Measurements from ENCODE around the gene ZNF579. TPM values are rescaled to one million over a fixed set of nuclear protein-coding genes. Genes with fewer than 3 reads are reported as not detected.

The ZNF579 gene
- polyA plus RNA-seq, 1 donor from 2014 or later, result 7.4 TPM

DNA sequence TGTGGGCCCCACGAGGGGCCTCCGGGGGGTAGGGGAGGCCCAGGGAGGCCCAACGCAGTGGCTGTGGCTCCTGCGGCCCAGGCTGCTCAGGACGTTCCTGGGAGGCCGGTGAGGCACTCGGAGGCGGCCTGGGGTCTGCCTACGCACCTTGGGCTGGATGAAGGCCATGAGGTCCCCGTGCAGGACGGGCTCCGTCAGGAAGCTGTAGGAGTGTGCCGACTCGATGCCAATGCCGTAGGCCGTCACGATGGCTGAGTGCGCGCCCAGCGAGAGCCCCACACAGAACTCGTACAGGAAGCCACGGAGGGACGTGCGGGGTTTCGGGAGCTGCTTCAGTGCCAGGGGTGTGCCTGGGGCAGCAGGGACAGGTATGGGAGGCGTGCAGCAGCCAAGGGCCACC, 49.7 kb downstream of the ZNF579 start:
- TF ChIP-seq MXI1 (conservative IDR thresholded peaks at IDR 0.05; ENCODE audit: poor library complexity, severe bottlenecking) (no peak), TAF1 (IDR thresholded peaks at IDR 0.05; ENCODE audit: low read depth) (no peak), SMC3 (conservative IDR thresholded peaks at IDR 0.05; ENCODE audit: poor library complexity) (no peak), RAD21 (conservative IDR thresholded peaks at IDR 0.05) (no peak), EZH2 (IDR thresholded peaks at IDR 0.05; ENCODE audit: borderline replicate concordance, insufficient read depth, low read length, poor library complexity, severe bottlenecking) (no peak), EP300 (conservative IDR thresholded peaks at IDR 0.05; ENCODE audit: poor library complexity, severe bottlenecking) (no peak), POLR2AphosphoS5 (IDR thresholded peaks at IDR 0.05) (no peak)
- TF ChIP-seq, protein P1, sequence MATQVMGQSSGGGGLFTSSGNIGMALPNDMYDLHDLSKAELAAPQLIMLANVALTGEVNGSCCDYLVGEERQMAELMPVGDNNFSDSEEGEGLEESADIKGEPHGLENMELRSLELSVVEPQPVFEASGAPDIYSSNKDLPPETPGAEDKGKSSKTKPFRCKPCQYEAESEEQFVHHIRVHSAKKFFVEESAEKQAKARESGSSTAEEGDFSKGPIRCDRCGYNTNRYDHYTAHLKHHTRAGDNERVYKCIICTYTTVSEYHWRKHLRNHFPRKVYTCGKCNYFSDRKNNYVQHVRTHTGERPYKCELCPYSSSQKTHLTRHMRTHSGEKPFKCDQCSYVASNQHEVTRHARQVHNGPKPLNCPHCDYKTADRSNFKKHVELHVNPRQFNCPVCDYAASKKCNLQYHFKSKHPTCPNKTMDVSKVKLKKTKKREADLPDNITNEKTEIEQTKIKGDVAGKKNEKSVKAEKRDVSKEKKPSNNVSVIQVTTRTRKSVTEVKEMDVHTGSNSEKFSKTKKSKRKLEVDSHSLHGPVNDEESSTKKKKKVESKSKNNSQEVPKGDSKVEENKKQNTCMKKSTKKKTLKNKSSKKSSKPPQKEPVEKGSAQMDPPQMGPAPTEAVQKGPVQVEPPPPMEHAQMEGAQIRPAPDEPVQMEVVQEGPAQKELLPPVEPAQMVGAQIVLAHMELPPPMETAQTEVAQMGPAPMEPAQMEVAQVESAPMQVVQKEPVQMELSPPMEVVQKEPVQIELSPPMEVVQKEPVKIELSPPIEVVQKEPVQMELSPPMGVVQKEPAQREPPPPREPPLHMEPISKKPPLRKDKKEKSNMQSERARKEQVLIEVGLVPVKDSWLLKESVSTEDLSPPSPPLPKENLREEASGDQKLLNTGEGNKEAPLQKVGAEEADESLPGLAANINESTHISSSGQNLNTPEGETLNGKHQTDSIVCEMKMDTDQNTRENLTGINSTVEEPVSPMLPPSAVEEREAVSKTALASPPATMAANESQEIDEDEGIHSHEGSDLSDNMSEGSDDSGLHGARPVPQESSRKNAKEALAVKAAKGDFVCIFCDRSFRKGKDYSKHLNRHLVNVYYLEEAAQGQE (IDR thresholded peaks at IDR 0.05; ENCODE audit: borderline replicate concordance), result no peak
- TF ChIP-seq, protein P2, sequence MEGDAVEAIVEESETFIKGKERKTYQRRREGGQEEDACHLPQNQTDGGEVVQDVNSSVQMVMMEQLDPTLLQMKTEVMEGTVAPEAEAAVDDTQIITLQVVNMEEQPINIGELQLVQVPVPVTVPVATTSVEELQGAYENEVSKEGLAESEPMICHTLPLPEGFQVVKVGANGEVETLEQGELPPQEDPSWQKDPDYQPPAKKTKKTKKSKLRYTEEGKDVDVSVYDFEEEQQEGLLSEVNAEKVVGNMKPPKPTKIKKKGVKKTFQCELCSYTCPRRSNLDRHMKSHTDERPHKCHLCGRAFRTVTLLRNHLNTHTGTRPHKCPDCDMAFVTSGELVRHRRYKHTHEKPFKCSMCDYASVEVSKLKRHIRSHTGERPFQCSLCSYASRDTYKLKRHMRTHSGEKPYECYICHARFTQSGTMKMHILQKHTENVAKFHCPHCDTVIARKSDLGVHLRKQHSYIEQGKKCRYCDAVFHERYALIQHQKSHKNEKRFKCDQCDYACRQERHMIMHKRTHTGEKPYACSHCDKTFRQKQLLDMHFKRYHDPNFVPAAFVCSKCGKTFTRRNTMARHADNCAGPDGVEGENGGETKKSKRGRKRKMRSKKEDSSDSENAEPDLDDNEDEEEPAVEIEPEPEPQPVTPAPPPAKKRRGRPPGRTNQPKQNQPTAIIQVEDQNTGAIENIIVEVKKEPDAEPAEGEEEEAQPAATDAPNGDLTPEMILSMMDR (IDR thresholded peaks at IDR 0.05; ENCODE audit: poor library complexity, severe bottlenecking), result no peak
- H3K9me2 ChIP-seq (ENCODE audit: insufficient read depth, low read length), result no peaks in the 10 kb centered on the region

DNA sequence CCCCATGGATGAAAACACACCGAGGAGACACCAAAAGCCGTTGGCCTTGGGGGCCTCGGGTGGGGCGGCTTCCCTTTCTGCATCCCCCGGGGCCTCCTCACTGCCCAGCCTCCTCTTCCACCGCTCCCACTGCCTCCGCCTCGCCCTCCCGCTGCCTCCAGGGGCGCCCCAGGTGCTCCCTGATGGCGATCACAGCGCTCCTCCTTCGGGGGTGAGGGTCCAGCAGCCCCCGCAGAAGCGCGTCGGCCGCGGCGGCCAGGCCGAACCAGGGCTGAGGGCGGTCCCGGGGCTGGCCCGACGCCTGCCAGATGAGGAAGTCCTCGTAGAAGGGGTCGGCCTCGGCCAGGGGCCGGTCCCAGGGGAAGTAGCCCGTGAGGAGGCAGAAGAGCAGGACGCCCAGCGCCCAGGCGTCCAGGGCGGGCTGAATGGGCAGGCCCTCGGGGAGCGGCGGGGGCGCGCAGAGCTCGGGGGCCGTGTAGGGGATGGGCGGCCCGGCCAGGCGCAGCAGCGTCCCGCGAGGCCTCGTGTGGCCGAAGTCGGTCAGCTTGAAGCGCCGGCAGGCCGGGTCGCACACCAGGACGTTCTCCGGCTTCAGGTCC, 50.9 kb downstream of the ZNF579 start:
- Histone ChIP-seq H3K4me3 (ENCODE audit: low read length) (no peak overlapping the region), H3K9me2 (ENCODE audit: insufficient read depth, low read length) (no peaks in the 10 kb centered on the region), H3K9ac (ENCODE audit: low read length) (no peak overlapping the region), H3F3A (ENCODE audit: insufficient read depth, low read length, poor library complexity, severe bottlenecking) (no peaks in the 10 kb centered on the region), H4K20me1 (ENCODE audit: insufficient read depth) (no peaks in the 10 kb centered on the region), H3K27ac (ENCODE audit: low read length) (no peak overlapping the region), H3K36me3 (ENCODE audit: insufficient read depth, low read length) (no peaks in the 10 kb centered on the region), H3K27me3 (ENCODE audit: insufficient read depth, low read depth, low read length) (no peaks in the 10 kb centered on the region), H3K9me3 (ENCODE audit: low read length) (no peaks in the 10 kb centered on the region), H3K4me2 (ENCODE audit: low read length) (no peak overlapping the region), H2AFZ (ENCODE audit: low read depth, low read length) (no peak overlapping the region), H3K79me2 (replicated peaks; ENCODE audit: insufficient read depth, low read length) (no peaks in the 10 kb centered on the region)
- TF ChIP-seq EZH2 (IDR thresholded peaks at IDR 0.05; ENCODE audit: borderline replicate concordance, insufficient read depth, low read length, poor library complexity, severe bottlenecking), result no peak
- no peak for TF ChIP-seq POLR2AphosphoS5 (IDR thresholded peaks at IDR 0.05)
- no peak for TF ChIP-seq RAD21 (conservative IDR thresholded peaks at IDR 0.05)
- TF ChIP-seq, protein P1 (IDR thresholded peaks at IDR 0.05; ENCODE audit: borderline replicate concordance), result no peak
- no peak for TF ChIP-seq TAF1 (IDR thresholded peaks at IDR 0.05; ENCODE audit: low read depth)
- no peak for TF ChIP-seq SMC3 (conservative IDR thresholded peaks at IDR 0.05; ENCODE audit: poor library complexity)
- TF ChIP-seq EP300 (conservative IDR thresholded peaks at IDR 0.05; ENCODE audit: poor library complexity, severe bottlenecking), result no peak
- no peak for TF ChIP-seq MXI1 (conservative IDR thresholded peaks at IDR 0.05; ENCODE audit: poor library complexity, severe bottlenecking)
- TF ChIP-seq, protein P2 (IDR thresholded peaks at IDR 0.05; ENCODE audit: poor library complexity, severe bottlenecking), result no peak

More for the DNA sequence above, 49.7 kb downstream of the ZNF579 start:
- H3K9me3 ChIP-seq (ENCODE audit: low read length), result no peaks in the 10 kb centered on the region
- no peaks in the 10 kb centered on the region for H4K20me1 ChIP-seq (ENCODE audit: insufficient read depth)
- no peaks in the 10 kb centered on the region for H3F3A ChIP-seq (ENCODE audit: insufficient read depth, low read length, poor library complexity, severe bottlenecking)
- no peaks in the 10 kb centered on the region for H3K36me3 ChIP-seq (ENCODE audit: insufficient read depth, low read length)
- no peak overlapping the region for H3K9ac ChIP-seq (ENCODE audit: low read length)
- no peak overlapping the region for H3K4me3 ChIP-seq (ENCODE audit: low read length)
- H3K27me3 ChIP-seq (ENCODE audit: insufficient read depth, low read depth, low read length), result no peaks in the 10 kb centered on the region
- H2AFZ ChIP-seq (ENCODE audit: low read depth, low read length), result no peak overlapping the region
- H3K4me2 ChIP-seq (ENCODE audit: low read length), result no peak overlapping the region
- H3K27ac ChIP-seq (ENCODE audit: low read length), result no peak overlapping the region
- no peaks in the 10 kb centered on the region for H3K79me2 ChIP-seq (replicated peaks; ENCODE audit: insufficient read depth, low read length)

All from neural cell (in vitro differentiated cells).